Renal pelvis (tissue), 4 donors: ENCODE results near the gene C13orf42. TPM values are rescaled to one million over a fixed set of nuclear protein-coding genes. Genes with fewer than 3 reads are reported as not detected.
"Not testable (repeated sequence)": the region's sequence is repeated elsewhere in the genome, so short reads cannot be mapped to it uniquely, and the experiment has no call there.

Source experiments
- DNase-seq: peaks from one replicate; pipeline ENCODE4 v3.0.0-alpha.2; 2013
- polyA plus RNA-seq, 3 donors: library from polyadenylated mRNA; unstranded; fragments of 120-200 nt; gene quantifications; one replicate each; pipeline ENCODE4 v1.2.1, GENCODE V29; 2013; ENCODE audit not compliant: insufficient read length in 3 of 3

The C13orf42 gene
- polyA plus RNA-seq, 3 donors: 0.31 to 0.41 (median 0.31) TPM

GRCh38 chr13:51122868-51123566, 11.9 kb upstream of the C13orf42 start:
- DNase-seq: peak; percentile 16

GRCh38 chr13:51120873-51121272, 9.8 kb upstream of the C13orf42 start:
- not testable (repeated sequence) for DNase-seq

- no peak for DNase-seq
Measured at GRCh38 chr13:51118809-51119431, 7.8 kb upstream of the C13orf42 start.

GRCh38 chr13:51113969-51114368, 2.9 kb upstream of the C13orf42 start:
- no peak for DNase-seq

- DNase-seq: no peak
Measured at GRCh38 chr13:51113186-51113881, 2.3 kb upstream of the C13orf42 start.

GRCh38 chr13:51112771-51113170, 1.7 kb upstream of the C13orf42 start:
- no peak for DNase-seq

GRCh38 chr13:51111997-51112396, 923 bp upstream of the C13orf42 start:
- DNase-seq: no peak

GRCh38 chr13:51107996-51108395, 3.1 kb downstream of the C13orf42 start:
- no peak for DNase-seq

- DNase-seq: no peak
Measured at GRCh38 chr13:51105046-51105445, 6.0 kb downstream of the C13orf42 start.

GRCh38 chr13:51101636-51102235, 9.3 kb downstream of the C13orf42 start:
- no peak for DNase-seq

GRCh38 chr13:51097353-51098043, 13.6 kb downstream of the C13orf42 start:
- no peak for DNase-seq

- no peak for DNase-seq
Measured at GRCh38 chr13:51096131-51096530, 14.9 kb downstream of the C13orf42 start.

GRCh38 chr13:51093574-51093973, 17.5 kb downstream of the C13orf42 start:
- DNase-seq: peak; percentile 47

- DNase-seq: no peak
Measured at GRCh38 chr13:51091839-51092238, 19.2 kb downstream of the C13orf42 start.

GRCh38 chr13:51083706-51084105, 27.4 kb downstream of the C13orf42 start:
- DNase-seq: no peak

GRCh38 chr13:51080478-51081065, 30.5 kb downstream of the C13orf42 start:
- DNase-seq: not testable (repeated sequence)

GRCh38 chr13:51071493-51071892, 39.6 kb downstream of the C13orf42 start:
- no peak for DNase-seq

- DNase-seq: peak; percentile 75
Measured at GRCh38 chr13:51070005-51070649, 40.9 kb downstream of the C13orf42 start.

GRCh38 chr13:51068501-51068900, 42.6 kb downstream of the C13orf42 start:
- DNase-seq: no peak

- no peak for DNase-seq
Measured at GRCh38 chr13:51067706-51068105, 43.4 kb downstream of the C13orf42 start.

- DNase-seq: no peak
Measured at GRCh38 chr13:51067210-51067701, 43.8 kb downstream of the C13orf42 start.
